Kidney glomerular epithelial cell (primary cell): ENCODE results near the gene B3GNT5.

ENCODE experiments used
- DNase-seq: peaks from one replicate; lab custom pipeline; 2025; lab: John Stamatoyannopoulos, UW

B3GNT5 gene

GRCh38 chr3:183293966-183294365 is 40.9 kb downstream of the B3GNT5 start:
- no peak for DNase-seq

- no peak for DNase-seq
Measured at GRCh38 chr3:183295211-183295610, 42.2 kb downstream of the B3GNT5 start.

- DNase-seq = no peak
Measured at GRCh38 chr3:183296944-183297343, 43.9 kb downstream of the B3GNT5 start.

GRCh38 chr3:183298701-183299153 is 45.7 kb downstream of the B3GNT5 start:
- no peak for DNase-seq

GRCh38 chr3:183299976-183300375 is 46.9 kb downstream of the B3GNT5 start:
- DNase-seq = no peak

GRCh38 chr3:183300996-183301562 is 48.0 kb downstream of the B3GNT5 start:
- DNase-seq = no peak

- no peak for DNase-seq
Measured at GRCh38 chr3:183301937-183302580, 49.0 kb downstream of the B3GNT5 start.

GRCh38 chr3:183303690-183304089 is 50.6 kb downstream of the B3GNT5 start:
- DNase-seq = no peak

- peak; percentile 74 for DNase-seq
Measured at GRCh38 chr3:183306798-183307671, 54.0 kb downstream of the B3GNT5 start.

GRCh38 chr3:183307749-183308148 is 54.7 kb downstream of the B3GNT5 start:
- no peak for DNase-seq

GRCh38 chr3:183308751-183309150 is 55.7 kb downstream of the B3GNT5 start:
- DNase-seq = no peak

- no peak for DNase-seq
Measured at GRCh38 chr3:183309276-183309675, 56.2 kb downstream of the B3GNT5 start.

- no peak for DNase-seq
Measured at GRCh38 chr3:183310936-183311335, 57.9 kb downstream of the B3GNT5 start.

- DNase-seq = no peak
Measured at GRCh38 chr3:183312433-183312832, 59.4 kb downstream of the B3GNT5 start.

GRCh38 chr3:183313351-183313750 is 60.3 kb downstream of the B3GNT5 start:
- DNase-seq = no peak

GRCh38 chr3:183313764-183314163 is 60.7 kb downstream of the B3GNT5 start:
- no peak for DNase-seq

- no peak for DNase-seq
Measured at GRCh38 chr3:183315739-183316138, 62.7 kb downstream of the B3GNT5 start.

- DNase-seq = no peak
Measured at GRCh38 chr3:183317271-183317670, 64.2 kb downstream of the B3GNT5 start.

- no peak for DNase-seq
Measured at GRCh38 chr3:183317886-183318865, 65.1 kb downstream of the B3GNT5 start.

- no peak for DNase-seq
Measured at GRCh38 chr3:183318877-183319276, 65.8 kb downstream of the B3GNT5 start.

- no peak for DNase-seq
Measured at GRCh38 chr3:183319371-183319770, 66.3 kb downstream of the B3GNT5 start.
